HG03097 (cell line): Measurements from ENCODE around the gene FLOT1.
"Not testable (repeated sequence)": the region's sequence is repeated elsewhere in the genome, so short reads cannot be mapped to it uniquely, and the experiment has no call there.

ENCODE experiments used
- ATAC-seq: cut with Tn5 transposase; IDR thresholded peaks from one replicate; pipeline ENCODE4 v1.9.1; 2021; ENCODE audit not compliant: unreplicated experiment, low FRiP score

The FLOT1 gene

GRCh38 chr6:30723843-30724741, 18.4 kb downstream of the FLOT1 start:
- ATAC-seq = not testable (repeated sequence)

- ATAC-seq = not testable (repeated sequence)
Measured at GRCh38 chr6:30723159-30723842, 19.2 kb downstream of the FLOT1 start.

DNA sequence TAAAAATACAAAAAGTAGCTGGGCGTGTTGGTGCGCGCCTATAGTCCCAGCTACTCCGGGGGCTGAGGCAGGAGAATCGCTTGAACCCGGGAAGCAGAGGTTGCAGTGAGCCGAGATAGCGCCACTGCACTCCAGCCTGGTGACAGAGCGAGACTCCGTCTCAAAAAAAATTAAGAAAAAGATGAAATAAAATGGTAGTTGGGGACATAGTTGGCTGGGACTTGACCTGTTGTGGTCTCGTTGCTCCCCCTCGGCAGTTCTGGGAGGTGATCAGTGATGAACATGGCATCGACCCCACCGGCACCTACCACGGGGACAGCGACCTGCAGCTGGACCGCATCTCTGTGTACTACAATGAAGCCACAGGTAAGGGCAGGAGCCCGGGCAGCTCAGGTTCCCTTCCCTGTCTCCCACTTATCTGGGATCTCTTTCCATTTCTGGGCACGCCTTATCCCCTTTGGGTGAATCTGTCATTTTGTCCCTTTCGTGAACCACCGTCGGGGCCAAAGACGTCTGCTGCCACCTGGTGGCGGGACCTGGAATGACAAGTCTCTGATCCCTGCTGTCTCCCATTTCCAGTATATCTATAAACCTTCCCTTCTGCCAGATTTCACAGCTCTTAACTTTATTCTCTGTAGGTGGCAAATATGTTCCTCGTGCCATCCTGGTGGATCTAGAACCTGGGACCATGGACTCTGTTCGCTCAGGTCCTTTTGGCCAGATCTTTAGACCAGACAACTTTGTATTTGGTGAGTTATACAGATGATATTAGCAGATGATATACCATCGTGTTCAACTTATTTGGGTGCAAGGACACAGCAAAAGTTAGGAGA, 20.0 kb downstream of the FLOT1 start:
- ATAC-seq = no peak

DNA sequence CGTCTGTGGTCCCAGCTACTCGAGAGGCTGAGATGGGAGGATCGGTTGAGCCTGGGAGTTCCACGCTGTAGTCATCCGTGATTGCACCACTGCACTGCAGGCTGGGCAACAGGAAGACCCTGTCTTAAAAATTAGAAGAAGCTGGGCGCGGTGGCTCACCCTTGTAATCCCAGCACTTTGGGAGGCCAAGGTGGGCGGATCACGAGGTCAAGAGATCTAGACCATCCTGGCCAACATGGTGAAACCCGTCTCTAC, 20.5 kb downstream of the FLOT1 start:
- not testable (repeated sequence) for ATAC-seq

DNA sequence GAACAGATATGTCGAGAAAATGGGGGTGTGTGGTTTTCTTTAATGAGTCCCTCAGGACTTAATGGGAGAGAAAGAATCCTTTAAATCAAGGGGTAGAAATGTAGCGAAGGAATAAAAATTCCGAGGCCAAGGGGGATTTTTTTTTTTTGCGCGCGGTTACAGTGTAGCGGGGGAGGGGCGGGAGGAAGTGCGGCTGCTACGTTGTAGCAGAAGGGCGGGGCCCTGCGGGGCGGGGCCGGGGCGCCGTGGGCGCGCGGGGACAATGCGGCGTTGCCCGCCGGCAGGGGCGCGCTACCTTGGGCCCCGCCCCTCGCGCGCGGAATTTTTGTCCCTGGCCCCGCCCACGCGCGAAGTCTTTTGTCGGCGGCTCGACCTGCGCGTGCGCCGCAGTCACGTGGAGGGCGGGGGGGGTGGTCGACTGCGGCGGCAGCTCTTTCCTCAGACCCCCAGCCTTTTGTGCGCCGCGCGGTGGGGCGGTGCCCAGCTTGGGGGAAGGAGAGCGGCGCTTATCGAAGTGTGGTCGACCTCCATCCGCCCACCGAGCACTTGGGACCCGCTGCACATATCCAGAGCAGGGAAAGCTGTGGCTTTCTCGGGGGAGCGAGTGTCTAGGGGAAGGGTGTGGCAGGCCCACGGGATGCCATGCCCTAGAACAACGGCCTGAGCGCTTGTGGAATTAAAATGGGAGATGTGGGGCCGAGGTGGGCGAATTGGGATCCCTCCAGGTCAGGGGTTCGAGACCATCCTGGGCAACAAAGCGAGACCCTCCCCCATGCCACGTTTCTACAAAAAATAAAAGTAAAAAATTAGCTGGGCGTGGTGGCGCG, 21.1 kb downstream of the FLOT1 start:
- ATAC-seq = peak; percentile 20

- ATAC-seq = no peak
Measured at GRCh38 chr6:30720738-30721197, 21.7 kb downstream of the FLOT1 start.

DNA sequence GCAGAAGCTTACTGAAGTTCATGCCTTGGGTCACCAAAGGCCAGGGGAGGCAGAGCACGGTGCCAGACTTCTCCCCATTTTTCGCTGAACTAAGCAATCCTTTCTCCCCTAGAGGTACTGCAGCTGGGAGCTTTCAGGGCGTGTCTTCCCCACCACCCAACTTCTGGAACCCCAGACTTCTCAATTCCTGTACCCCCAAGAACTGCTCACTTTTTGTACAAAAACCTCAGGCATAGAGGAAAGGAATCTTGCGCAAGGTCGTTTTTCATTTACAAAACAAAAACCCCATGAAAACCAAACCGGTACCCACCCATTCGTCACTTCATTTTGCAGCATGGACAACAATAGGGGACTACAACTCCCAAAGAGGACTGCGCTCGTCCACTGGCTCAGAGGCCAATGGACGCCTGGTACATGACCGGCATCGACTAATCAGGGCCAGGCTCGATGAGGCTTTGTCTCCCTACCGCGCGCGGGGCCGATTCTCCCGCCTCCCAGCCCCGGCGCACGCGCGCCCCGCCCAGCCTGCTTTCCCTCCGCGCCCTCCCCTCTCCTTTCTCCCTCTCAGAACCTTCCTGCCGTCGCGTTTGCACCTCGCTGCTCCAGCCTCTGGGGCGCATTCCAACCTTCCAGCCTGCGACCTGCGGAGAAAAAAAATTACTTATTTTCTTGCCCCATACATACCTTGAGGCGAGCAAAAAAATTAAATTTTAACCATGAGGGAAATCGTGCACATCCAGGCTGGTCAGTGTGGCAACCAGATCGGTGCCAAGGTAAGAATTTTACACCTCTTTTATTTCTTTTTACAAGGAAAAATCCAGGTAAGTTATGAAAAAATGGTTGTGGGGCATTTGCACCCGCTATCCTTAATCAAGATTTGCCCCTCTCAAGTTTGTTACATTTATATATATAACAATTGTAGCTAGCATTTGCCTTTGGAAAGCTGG, 22.4 kb downstream of the FLOT1 start, which contains the start of gene TUBB:
Gene TUBB (plus strand): TSS at position 562 of the 947 bp plus-strand sequence. CDS start 155 bp downstream, at position 717.
- peak; percentile 45 for ATAC-seq

- no peak for ATAC-seq
Measured at GRCh38 chr6:30719356-30719755, 23.1 kb downstream of the FLOT1 start.

DNA sequence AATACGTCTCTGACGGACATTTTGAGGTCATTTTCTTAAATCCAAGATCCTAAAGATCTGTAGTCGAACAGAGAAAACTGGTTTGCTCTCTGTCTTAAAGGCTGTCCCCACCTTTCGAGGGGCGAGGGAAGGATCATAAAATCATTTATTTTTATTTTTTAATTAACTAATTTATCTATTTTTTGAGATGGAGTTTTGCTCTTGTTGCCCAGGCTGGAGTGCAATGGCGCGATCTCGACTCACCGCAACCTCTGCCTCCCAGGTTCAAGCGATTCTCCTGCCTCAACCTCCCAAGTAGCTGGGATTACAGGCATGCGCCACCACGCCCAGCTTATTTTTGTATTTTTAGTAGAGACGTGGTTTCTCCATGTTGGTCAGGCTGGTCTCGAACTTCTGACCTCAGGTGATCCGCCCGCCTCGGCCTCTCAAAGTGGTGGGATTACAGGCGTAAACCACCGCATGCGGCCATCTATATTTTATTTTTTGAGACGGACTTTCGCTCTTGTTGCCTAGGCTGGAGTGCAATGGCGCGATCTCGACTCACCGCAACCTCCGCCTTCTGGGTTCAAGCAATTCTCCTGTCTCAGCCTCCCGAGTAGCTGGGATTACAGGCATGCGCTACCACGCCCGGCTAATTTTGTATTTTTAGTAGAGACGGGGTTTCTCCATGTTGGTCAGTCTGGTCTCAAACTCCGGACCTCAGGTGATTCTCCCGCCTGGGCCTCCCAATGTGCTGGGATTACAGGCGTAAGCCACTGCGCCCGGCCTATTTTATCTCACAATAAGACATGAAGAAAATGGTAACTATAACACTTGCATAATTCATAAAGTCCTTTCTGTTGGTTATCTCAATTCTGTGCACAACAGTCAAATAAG, 24.4 kb downstream of the FLOT1 start:
- not testable (repeated sequence) for ATAC-seq

DNA sequence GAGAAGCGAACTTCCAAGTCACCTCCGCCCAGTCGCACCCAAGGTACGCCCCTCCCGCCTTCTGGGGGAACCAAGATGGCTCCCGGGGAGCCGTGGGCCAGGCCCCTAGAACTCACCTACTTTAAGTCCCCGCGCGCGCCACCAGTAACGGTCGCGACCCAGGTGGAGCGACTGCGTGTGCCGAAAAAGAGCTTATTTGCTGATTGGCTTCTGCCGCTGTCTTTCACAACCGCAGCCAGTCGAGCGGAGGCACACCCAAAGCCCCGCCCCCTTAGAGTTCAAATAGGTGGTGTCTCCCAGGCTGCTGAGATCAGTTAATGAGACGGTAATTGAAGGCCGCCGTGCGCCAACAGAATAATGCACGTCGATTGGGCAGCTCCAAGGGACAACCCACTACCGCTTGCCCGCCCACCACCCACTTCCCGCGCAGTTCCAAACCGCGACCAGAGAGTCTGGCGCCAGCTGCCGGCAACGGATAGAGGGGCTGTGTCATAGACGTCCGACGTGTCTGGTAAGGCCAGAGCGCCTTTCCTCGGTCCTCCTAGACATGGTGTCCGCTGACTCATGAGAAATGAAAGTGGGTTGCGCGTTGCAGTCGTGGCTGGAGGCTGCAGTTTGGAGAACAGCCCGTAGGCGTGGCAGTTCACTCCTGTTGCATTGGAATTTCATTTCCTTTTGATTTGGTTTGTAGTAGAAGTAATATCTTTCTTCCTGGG, 25.2 kb downstream of the FLOT1 start, which contains the start of gene MDC1:
Gene MDC1 (minus strand): TSS at position 153 of the 716 bp plus-strand sequence. CDS start 2,106 bp downstream, outside the sequence.
- peak; percentile 61 for ATAC-seq

- no peak for ATAC-seq
Measured at GRCh38 chr6:30716879-30717128, 25.7 kb downstream of the FLOT1 start.

GRCh38 chr6:30714263-30714662, 28.2 kb downstream of the FLOT1 start:
- no peak for ATAC-seq

DNA sequence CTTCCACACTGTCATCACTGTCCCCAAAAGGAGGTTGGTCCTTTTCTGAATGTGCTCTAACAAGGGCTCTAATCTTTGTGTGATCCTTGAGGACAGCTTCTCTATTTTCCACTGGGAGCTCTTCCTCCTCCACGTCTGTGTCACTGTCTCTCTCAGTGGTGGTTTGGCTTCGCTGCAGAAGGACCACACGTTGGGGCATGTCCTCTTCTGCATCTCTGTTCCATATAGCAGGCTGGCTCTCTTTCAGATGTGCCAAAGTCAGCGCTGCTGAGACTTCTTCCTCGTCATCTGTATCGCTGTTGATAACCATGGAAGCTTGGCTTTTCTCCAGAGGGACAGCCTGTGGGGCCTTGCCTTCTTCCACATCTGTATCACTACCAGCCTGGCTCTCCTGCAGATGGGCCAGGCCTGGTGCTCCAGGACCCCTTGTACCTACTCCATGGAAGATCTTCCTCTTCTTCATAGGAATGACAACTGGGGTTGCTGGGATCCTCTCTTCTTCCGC, 30.0 kb downstream of the FLOT1 start:
- ATAC-seq = no peak

- no peak for ATAC-seq
Measured at GRCh38 chr6:30711758-30712380, 30.6 kb downstream of the FLOT1 start.

DNA sequence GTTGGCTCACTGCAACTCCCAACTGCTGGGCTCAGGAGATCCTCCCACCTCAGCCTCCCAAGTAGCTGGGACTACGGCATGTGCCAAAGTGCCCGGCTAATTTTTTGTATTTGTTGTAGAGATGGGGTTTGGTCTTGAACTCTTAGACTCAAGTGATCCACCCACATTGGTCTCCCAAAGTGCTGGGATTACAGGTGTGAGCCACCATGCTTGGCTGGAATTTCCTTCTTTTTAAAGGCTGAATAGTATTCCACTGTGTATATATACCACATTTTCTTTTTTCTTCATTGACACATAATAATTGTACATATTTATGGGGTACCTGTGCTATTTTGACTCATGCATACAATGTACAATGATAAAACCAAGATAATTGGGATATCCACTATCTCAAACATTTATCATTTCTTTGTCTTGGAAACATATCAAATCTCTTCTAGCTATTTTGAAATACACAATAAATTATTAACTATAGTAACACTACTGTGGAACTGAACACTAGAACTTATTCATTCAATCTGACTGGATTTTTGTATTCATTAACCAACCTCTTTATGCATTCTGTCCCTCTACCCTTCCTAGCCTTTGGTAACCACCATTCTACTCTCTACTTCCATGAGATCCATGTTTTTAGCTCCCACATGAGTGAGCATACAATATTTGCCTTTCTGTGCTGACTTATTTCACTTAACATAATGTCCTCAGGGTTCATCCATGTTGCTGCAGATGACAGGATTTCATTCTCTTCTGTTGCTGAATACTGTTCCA, 33.2 kb downstream of the FLOT1 start:
- no peak for ATAC-seq

- ATAC-seq = no peak
Measured at GRCh38 chr6:30707281-30707850, 35.1 kb downstream of the FLOT1 start.
